DOHH2 (cell line): ENCODE results near the gene TNS1.

ENCODE experiments used
- EZH2phosphoT487 ChIP-seq: fragments of 200-600 bp; sonication (generic); IDR thresholded peaks from 2 replicates; pipeline ENCODE4 v1.6.1; 2017; ENCODE audit warnings: borderline replicate concordance, mild to moderate bottlenecking, antibody characterized with exemption, low read length, moderate library complexity, mixed read lengths
- TF ChIP-seq, protein P1 (sequence below): fragments of 200-600 bp; sonication (generic); IDR thresholded peaks from one replicate; pipeline ENCODE4 v1.5.1; 2014; ENCODE audit warnings: antibody characterized with exemption, mild to moderate bottlenecking, low read depth, low read length; ENCODE audit not compliant: poor library complexity, severe bottlenecking

DNA sequence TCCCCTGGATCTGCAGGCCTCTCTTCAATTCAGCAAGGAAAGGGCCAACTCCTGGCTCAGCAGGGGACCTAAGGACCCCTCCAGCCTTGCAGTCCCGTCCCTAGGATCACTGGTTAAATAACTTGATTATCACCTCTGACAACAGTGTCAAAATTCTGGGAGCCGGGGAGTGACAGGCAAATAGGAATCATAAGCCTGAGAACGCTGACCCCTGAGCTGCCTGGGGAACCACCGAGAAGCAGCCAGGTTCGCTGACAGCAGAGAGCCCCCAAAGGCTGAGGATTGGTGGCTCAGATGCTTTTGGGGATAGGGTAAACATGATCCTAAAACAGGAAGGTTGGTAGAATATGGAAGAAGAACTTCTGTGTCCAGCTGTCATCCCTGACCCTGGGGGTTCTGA is 17.5 kb upstream of the TNS1 start:
- TF ChIP-seq EZH2phosphoT487 = no peak
- TF ChIP-seq, protein P1, sequence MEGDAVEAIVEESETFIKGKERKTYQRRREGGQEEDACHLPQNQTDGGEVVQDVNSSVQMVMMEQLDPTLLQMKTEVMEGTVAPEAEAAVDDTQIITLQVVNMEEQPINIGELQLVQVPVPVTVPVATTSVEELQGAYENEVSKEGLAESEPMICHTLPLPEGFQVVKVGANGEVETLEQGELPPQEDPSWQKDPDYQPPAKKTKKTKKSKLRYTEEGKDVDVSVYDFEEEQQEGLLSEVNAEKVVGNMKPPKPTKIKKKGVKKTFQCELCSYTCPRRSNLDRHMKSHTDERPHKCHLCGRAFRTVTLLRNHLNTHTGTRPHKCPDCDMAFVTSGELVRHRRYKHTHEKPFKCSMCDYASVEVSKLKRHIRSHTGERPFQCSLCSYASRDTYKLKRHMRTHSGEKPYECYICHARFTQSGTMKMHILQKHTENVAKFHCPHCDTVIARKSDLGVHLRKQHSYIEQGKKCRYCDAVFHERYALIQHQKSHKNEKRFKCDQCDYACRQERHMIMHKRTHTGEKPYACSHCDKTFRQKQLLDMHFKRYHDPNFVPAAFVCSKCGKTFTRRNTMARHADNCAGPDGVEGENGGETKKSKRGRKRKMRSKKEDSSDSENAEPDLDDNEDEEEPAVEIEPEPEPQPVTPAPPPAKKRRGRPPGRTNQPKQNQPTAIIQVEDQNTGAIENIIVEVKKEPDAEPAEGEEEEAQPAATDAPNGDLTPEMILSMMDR = no peak
